Measurements from ENCODE around the gene GALNS.
"Not testable (repeated sequence)": the region's sequence is repeated elsewhere in the genome, so short reads cannot be mapped to it uniquely, and the experiment has no call there.

The GALNS gene

DNA sequence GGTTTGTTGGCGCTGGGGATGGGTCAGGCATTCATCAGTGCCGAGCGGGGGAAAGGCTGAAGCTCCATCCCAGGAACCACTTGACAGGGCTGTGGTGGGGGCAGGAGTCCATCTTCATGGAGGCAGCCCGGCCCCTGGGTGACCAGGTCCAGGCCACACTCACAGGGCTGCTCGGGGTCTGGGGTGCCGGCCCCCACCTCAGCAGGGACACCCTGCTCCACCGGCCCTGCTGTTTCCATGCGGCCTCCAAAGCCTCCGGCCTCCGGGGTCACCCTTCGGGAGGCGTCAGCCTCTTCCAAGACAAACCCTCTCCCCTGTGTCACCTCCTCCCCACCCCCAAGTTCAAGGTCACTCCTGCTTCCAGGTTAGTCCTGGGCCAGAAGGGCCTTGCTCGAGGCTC, 22.1 kb downstream of the GALNS start:
- DNase-seq = no peak

- no peak for DNase-seq
Observed at GRCh38 chr16:88833086-88833485, 23.7 kb downstream of the GALNS start.

DNA sequence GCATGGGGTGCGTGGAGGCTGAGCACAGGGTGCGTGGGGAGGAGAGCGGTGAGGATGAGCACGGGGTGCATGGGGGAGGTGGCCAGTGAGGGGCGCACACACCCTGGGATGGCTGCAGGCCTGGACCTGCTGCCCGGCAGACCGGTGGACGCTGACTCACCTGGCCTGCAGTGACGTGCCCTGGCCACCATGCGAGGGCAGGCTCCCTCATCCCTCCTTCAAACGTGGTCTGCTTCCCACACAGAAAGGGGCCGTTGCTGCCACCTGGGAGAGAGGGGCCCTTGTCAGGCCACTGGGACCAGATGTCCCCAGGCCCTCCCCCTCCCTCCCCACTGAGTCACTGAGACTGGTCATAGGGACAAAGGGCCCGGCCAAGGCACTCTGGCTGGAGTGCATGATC, 24.9 kb downstream of the GALNS start:
- no peak for DNase-seq

- no peak for DNase-seq
Observed at GRCh38 chr16:88830783-88831182, 26.0 kb downstream of the GALNS start.

- DNase-seq = no peak
Observed at GRCh38 chr16:88830258-88830657, 26.5 kb downstream of the GALNS start.

DNA sequence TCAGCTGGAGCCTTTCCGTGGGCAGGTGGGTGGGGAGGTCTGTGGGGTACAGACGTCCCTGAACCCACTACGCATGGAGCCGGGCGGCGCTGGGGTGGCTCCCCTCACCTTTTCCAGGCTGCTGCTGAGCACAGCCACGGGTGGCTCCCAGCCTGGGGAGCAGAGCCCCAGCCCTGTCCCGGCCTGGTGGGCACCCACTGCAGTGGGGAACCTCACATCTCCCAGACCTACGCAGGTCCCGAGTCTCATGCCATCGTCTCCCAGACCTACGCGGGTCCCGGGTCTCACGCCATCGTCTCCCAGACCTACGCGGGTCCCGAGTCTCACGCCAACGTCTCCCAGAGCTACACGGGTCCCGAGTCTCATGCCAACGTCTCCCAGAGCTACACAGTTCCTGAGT, 28.0 kb downstream of the GALNS start:
- DNase-seq = no peak

GRCh38 chr16:88827727-88828126, 29.0 kb downstream of the GALNS start:
- no peak for DNase-seq

GRCh38 chr16:88826070-88826840, 30.5 kb downstream of the GALNS start:
- no peak for DNase-seq

DNA sequence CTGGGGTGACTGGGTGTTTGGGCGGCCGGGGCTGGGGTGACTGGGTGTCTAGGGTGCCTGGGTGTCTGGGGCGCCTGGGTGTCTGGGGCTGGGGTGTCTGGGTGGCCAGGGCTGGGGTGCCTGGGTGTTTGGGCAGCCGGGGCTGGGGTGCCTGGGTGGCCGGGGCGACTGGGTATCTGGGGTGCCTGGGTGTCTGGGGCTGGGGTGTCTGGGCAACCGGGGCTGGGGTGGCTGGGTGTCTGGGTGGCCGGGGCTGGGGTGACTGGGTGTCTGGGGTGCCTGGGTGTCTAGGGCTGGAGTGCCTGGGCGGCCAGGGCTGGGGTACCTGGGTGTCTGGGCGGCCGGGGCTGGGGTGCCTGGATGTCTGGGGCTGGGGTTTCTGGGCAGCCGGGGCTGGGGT, 31.6 kb downstream of the GALNS start:
- no peak for DNase-seq

DNA sequence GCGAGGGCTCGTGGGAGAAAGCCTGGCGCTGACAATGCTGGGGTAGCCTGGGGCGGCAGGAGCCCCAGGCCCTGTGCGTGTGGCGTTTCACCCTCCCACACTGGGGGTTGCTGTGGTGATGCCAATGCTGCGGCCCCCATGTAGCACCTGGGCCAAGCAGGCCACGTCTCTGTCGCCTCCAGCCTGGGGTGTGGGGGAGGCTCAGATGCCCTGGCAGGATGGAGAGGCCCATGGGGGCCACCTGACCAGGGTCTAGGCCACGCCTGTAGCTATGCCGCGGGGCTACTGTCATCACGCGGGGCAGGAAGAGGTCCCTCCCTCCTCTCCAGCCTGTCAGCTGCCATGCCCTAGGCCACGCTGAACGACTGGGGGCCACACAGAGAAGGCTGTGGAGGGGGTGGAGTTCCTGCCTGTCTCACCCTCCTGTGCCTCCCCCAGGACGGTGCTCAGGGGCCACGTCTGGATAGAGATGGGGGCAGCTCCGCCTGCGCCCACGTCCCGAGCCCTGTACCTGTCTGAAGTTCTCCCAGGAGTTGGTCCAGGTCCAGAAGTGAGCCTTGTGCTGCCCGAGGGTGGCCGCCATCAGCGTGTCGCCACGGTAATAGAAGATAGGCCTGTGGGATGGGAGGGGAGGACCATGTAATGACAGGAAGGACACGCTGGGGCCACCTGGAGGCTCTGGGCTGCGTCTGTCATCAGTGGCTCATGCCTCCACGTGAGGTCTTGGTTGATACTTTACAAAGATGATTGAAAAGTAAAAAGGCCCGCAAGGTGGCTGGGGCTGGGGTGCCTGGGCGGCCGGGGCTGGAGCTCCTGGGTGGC, 32.3 kb downstream of the GALNS start:
- no peak for DNase-seq

DNA sequence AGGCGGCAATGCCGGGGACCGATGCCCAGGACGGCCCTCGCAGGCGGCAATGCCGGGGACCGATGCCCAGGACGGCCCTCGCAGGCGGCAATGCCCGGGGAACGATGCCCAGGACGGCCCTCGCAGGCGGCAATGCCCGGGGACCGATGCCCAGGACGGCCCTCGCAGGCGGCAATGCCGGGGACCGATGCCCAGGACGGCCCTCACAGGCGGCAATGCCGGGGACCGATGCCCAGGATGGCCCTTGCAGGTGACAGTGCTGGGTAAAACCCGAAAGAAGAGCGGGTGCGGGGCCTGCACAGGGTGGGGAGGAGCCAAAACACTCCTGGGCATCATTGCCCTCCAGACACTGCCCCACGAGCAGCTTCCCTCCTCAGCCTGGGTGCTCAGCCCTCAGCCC, 33.1 kb downstream of the GALNS start:
- DNase-seq = not testable (repeated sequence)

- no peak for DNase-seq
Observed at GRCh38 chr16:88822281-88823040, 34.3 kb downstream of the GALNS start.

- no peak for DNase-seq
Observed at GRCh38 chr16:88821168-88821850, 35.4 kb downstream of the GALNS start.

DNA sequence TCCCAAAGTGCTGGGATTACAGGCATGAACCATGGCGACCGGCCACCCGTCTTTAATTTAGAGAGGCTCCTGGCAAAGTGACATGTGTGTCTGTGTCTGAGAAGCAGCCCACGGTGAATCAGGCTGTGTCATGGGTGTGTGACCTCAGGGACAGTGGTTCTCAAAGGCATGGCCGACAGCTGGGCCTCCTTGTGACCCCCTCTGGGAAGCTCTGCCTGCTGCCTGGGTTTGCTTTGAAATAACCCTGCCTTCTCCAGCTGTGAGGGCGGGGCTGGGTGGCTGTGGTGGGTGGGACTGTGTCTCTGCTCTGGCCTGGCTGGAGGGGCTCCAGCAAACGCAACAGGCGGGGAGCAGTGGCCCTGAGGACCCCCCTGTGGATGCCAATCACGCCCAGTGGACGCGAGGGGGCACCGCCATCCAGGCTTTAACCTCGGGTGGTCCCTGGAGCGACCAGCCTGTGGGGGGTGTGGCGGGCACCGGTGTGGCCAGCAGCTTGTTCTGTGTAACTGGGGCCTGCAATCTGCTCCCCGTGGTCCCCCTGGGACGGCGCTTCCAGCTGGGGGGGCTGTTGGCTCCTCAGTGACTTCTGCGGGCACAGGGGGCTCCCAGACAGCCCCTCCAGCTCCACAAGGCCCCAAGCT, 36.2 kb downstream of the GALNS start:
- DNase-seq = no peak

DNA sequence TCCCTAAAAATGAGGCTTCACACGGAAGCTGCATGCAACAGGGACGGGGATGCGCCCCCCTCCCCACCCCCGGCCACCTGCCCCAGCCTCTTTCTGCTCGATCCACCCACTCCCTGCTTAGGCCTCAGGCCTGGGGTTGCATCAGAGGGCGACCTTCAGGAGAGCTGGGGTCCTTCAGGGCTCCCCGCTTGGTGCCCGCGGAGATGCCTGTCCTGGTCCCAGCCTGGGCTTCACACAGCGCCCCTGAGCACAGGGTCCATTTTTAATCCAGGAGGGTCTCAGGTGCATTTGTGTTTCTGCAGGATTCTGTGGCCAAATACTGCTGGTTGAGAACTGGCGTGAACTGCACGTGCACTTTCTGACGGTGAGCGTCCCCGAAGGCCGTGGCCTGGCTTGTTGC, 37.6 kb downstream of the GALNS start:
- no peak for DNase-seq

DNA sequence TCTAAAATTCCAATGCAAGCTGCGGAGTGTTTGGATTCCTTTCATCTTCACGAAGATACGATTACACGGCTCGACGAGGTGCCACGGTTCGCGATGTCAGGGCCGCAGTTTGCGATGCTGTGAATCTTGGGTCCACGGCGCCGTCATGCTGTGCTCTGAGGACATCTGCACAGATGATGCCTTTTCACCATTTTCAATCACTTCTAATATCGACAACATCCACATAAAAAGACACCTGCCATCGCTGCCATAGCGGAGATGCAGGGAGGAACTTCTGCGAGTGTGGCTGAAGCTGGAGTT, 38.2 kb downstream of the GALNS start:
- DNase-seq = no peak

DNA sequence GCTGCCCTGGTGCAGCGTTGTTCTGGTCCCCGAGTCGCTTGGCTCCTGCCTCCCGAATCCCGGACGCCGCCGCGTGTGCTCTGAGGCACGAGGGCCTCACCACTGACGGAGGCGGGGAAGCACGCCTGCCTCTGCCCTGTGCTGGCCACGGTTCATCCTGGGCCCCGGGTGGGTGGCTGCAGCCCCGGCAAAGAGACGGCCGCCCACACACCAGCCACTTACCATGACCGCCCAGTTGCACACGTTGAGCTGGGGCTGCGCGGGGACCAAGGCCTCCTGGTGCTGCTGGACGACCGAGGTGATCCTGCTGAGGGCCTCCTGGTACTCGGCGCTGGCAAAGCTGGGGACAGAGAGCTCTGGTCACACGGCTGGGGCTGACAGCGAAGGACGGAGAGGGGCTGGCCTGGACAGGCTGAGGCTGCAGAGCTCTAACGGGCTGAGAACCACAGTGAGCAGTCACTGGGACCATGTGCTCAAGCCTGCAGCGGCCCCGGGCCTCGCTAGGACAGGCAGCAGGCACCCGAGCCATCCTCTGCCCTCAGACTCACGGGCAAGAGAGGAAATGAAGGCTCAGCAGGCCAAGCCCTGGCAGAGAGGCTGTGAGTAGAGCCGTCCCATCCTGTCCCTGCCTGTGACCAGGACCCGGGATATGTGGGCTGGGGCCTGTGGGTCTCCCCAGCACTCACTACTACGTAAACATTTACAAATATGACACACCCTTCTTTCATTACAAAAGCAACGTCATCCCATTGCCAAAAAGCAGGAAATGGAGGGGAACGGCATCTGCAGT, 38.8 kb downstream of the GALNS start:
- DNase-seq = no peak

DNA sequence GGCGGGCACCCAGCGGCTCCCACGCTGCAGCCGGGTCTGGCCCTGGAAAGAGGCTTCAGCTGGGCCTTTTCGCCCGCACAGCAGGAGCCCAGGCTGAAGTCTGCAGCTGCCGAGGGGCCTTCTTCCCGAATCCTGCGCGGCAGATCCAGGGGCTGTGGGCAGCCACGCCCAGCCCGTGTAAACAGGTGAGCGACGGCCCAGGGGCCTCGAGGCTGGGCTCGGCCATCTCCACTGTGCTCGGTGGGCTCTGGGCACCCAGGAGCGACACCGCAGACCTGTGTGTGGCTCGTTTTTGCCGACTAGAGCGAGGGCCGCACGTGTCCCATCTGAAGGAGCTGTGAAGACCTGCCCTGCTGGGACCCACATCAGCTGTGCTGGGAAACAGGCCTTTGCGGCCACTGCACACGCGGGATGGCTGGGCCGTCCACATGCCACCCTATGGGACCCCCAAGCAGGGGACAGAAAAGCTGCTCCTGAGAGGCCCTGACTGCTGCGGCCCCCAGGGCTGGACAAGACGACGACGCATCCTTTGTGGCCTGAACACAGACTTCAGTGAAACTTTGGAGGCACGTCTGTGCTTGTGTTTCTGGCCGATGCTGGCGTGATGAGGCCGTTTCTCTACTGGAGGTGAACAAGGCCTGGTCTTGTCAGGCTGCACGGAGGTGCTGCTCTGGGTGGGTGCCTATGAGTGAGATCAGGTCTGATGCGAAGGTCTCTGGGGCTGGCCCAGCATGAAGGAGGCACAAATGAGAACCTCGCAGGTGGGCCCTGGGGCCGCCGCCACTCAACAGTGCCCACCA, 39.8 kb downstream of the GALNS start:
- DNase-seq = no peak

- DNase-seq = peak; percentile 83
Observed at GRCh38 chr16:88815901-88816589, 40.7 kb downstream of the GALNS start.

DNA sequence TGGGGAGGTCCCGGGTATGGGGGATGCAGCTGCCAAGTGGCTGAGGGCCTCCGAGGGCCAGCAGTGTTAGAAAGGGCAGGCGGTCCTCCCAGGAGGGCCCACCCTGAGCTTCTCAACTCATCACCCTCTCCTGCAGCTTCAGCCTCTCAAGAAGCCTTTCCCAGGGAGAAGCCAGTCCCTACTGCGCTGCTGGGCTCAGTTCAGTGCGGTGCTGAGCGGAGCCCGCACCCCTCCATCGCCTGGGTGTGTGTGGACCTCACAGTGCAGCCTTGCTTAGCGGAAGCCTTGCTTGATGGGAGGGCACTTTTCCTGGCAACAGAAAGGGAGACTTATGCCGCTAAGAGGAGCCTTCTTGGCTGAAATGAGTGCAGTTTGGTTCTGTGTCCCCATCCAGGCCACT, 41.5 kb downstream of the GALNS start:
- DNase-seq = no peak

All from activated effector memory CD4-positive, alpha-beta T cell treated with anti-CD3 and anti-CD28 coated beads, Interleukin-2, amount 50 U/mL, for 16 hours (primary cell).